OCI-LY7 (cell line): ENCODE measurements around the gene PODXL. TPM values are rescaled to one million over a fixed set of nuclear protein-coding genes. Genes with fewer than 3 reads are reported as not detected.

Experiments used
- BruUV-seq: library from RNA; stranded (reverse); fragments of 400-500 nt; replicated peaks from 2 replicates; lab custom pipeline; 2021; lab: Mats Ljungman, UMichigan
- CTCF ChIA-PET: fragments of 300-600 bp; sonication (Branson Sonifier 250); formaldehyde crosslinking; loops from one replicate; lab custom pipeline; 2022; ENCODE audit warnings: antibody characterized with exemption; ENCODE audit not compliant: unreplicated experiment; lab: Charles Lee
- POLR2A ChIA-PET: fragments of 300-600 bp; sonication (Branson Sonifier 250); formaldehyde crosslinking; loops from one replicate; lab custom pipeline; 2022; ENCODE audit warnings: antibody characterized with exemption; lab: Charles Lee
- DNase-seq: peaks from one replicate; pipeline ENCODE4 v3.0.0-alpha.2; 2015; ENCODE audit warnings: low spot score
- H2AFZ ChIP-seq: fragments of 200-600 bp; sonication (generic), shearing (Covaris generic); 2 replicates; pipeline ENCODE4 v1.6.1; 2014; ENCODE audit warnings: mild to moderate bottlenecking, antibody characterized with exemption, low read length, moderate library complexity
- H3K27ac ChIP-seq: fragments of 200-600 bp; sonication (generic); 2 replicates; pipeline ENCODE4 v1.5.1; 2014; ENCODE audit warnings: mixed run types, low read depth, mild to moderate bottlenecking, moderate library complexity, low read length, inconsistent platforms; ENCODE audit not compliant: poor library complexity, severe bottlenecking
- H3K36me3 ChIP-seq: fragments of 200-600 bp; sonication (generic); 2 replicates; pipeline ENCODE4 v1.6.1; 2014; ENCODE audit warnings: mild to moderate bottlenecking, antibody characterized with exemption, low read length, moderate library complexity, mixed read lengths; ENCODE audit not compliant: insufficient read depth
- H3K4me1 ChIP-seq: fragments of 200-600 bp; sonication (generic); 2 replicates; pipeline ENCODE4 v1.5.1; 2014; ENCODE audit warnings: mild to moderate bottlenecking, low read length; ENCODE audit not compliant: insufficient read depth, poor library complexity, severe bottlenecking
- H3K4me2 ChIP-seq: fragments of 200-600 bp; sonication (generic); 2 replicates; pipeline ENCODE4 v1.6.1; 2014; ENCODE audit warnings: mild to moderate bottlenecking, low read length
- H3K4me3 ChIP-seq: fragments of 200-600 bp; sonication (generic); 2 replicates; pipeline ENCODE4 v1.5.1; 2014; ENCODE audit warnings: mild to moderate bottlenecking, low read depth, low read length; ENCODE audit not compliant: poor library complexity, severe bottlenecking
- H3K79me2 ChIP-seq: fragments of 200-600 bp; sonication (generic); 2 replicates; pipeline ENCODE4 v1.6.1; 2016; ENCODE audit warnings: low read depth, mild to moderate bottlenecking, low read length, moderate library complexity, mixed read lengths; ENCODE audit not compliant: insufficient read depth
- H3K9me2 ChIP-seq: fragments of 200-600 bp; sonication (generic); 2 replicates; pipeline ENCODE4 v1.6.1; 2016; ENCODE audit warnings: mild to moderate bottlenecking, low read length, mixed read lengths; ENCODE audit not compliant: insufficient read depth
- H3K9me3 ChIP-seq: fragments of 200-600 bp; sonication (generic); 2 replicates; pipeline ENCODE4 v1.6.1; 2014; ENCODE audit warnings: mild to moderate bottlenecking, mixed run types, low read length, mixed read lengths
- H4K20me1 ChIP-seq: fragments of 200-600 bp; sonication (generic); 2 replicates; pipeline ENCODE4 v1.6.1; 2014; ENCODE audit warnings: mild to moderate bottlenecking, antibody characterized with exemption, low read length, moderate library complexity, mixed read lengths; ENCODE audit not compliant: insufficient read depth
- CTCF ChIP-seq: fragments of 200-600 bp; sonication (generic); conservative IDR thresholded peaks from 2 replicates; pipeline ENCODE4 v1.5.1; 2014; ENCODE audit warnings: mild to moderate bottlenecking, antibody characterized with exemption, low read length, moderate library complexity, mixed read lengths
- EZH2phosphoT487 ChIP-seq: fragments of 200-600 bp; sonication (generic); IDR thresholded peaks from 2 replicates; pipeline ENCODE4 v1.6.1; 2018; ENCODE audit warnings: low read depth, borderline replicate concordance, mild to moderate bottlenecking, mixed run types, antibody characterized with exemption, low read length, moderate library complexity, mixed read lengths
- intact Hi-C: fragments of 100-400 bp; cut with micrococcal nuclease; formaldehyde crosslinking; loops from one replicate; pipeline ENCODE4 v1.10.0; 2022; ENCODE audit not compliant: unreplicated experiment
- total RNA-seq, 2 experiments: library from RNA; depleted of rRNA in 1 of 2; stranded (reverse); fragments of >200 nt in 1 of 2; shearing (Covaris generic) in 1 of 2; gene quantifications; 2 replicates each; pipeline ENCODE4 v1.2.3, GENCODE V29; 2014 to 2022

PODXL gene
- total RNA-seq, 2 experiments from 2014 or later, result 0.32 to 2.1 TPM

GRCh38 chr7:131570401-131570800 lies 14.0 kb upstream of the PODXL start:
- Histone ChIP-seq H3K4me3 (no peak overlapping the region), H3K4me1 (no peaks in the 10 kb centered on the region), H4K20me1 (no peaks in the 10 kb centered on the region), H2AFZ (no peak overlapping the region), H3K79me2 (no peaks in the 10 kb centered on the region), H3K9me3 (no peaks in the 10 kb centered on the region), H3K27ac (no peak overlapping the region), H3K4me2 (no peak overlapping the region), H3K36me3 (no peaks in the 10 kb centered on the region), H3K9me2 (no peaks in the 10 kb centered on the region)
- DNase-seq, result no peak
- ChIA-PET CTCF (no interaction called here), POLR2A (no interaction called here)
- no peak for TF ChIP-seq CTCF
- no peak for TF ChIP-seq EZH2phosphoT487
- no TSS peak for BruUV-seq
- intact Hi-C loops, result no loop called here

GRCh38 chr7:131568970-131569369 lies 12.5 kb upstream of the PODXL start:
- Histone ChIP-seq H4K20me1 (no peaks in the 10 kb centered on the region), H3K9me3 (no peaks in the 10 kb centered on the region), H3K27ac (no peak overlapping the region), H3K4me2 (no peak overlapping the region), H3K9me2 (no peaks in the 10 kb centered on the region), H3K4me1 (no peaks in the 10 kb centered on the region), H3K79me2 (no peaks in the 10 kb centered on the region), H3K36me3 (no peaks in the 10 kb centered on the region), H2AFZ (no peak overlapping the region), H3K4me3 (no peak overlapping the region)
- CTCF ChIA-PET, result interaction anchor here (0.6 kb wide), 1 partner anchor 123 kb away, joined by 3 read pairs; no protein-coding TSS in a partner anchor
- intact Hi-C loops, result no loop called here
- BruUV-seq, result no TSS peak
- TF ChIP-seq CTCF (no peak), EZH2phosphoT487 (no peak)
- DNase-seq, result no peak
- POLR2A ChIA-PET, result no interaction called here

DNA sequence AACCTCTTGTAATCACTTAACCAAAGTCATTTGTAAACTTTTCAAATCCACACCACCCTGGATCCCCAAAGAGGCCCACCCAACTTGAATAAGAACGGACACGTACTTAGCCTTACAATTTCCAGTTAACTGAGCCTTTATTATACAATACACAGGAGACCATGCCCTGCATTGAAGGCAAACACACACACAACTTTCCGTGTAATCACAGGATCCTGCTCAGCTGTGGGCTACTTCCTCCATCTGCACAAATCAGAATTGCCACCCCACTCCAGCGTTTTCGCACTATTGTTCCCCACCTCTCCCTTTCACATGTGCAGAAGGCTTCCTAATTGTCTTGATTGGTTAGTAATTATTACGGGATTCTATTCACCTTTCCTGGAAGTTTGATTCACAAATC lies 12.1 kb upstream of the PODXL start:
- Histone ChIP-seq H3K36me3 (no peaks in the 10 kb centered on the region), H4K20me1 (no peaks in the 10 kb centered on the region), H3K4me2 (no peak overlapping the region), H3K9me3 (no peaks in the 10 kb centered on the region), H3K79me2 (no peaks in the 10 kb centered on the region), H3K27ac (no peak overlapping the region), H3K4me3 (no peak overlapping the region), H2AFZ (no peak overlapping the region), H3K9me2 (no peaks in the 10 kb centered on the region), H3K4me1 (no peaks in the 10 kb centered on the region)
- TF ChIP-seq EZH2phosphoT487 (no peak), CTCF (no peak)
- ChIA-PET POLR2A (no interaction called here), CTCF (no interaction called here)
- BruUV-seq, result no TSS peak
- intact Hi-C loops, result no loop called here
- DNase-seq, result no peak
